8988T (cell line): ENCODE results near the gene NRF1.
"Not testable (repeated sequence)": the region's sequence is repeated elsewhere in the genome, so short reads cannot be mapped to it uniquely, and the experiment has no call there.

Experiments
- DNase-seq: peaks from one replicate; pipeline ENCODE4 v3.0.0; 2011

NRF1 gene

GRCh38 chr7:129607471-129608120 is 3.9 kb upstream of the NRF1 start:
- peak; percentile 70 for DNase-seq

GRCh38 chr7:129609666-129610065 is 1.9 kb upstream of the NRF1 start:
- DNase-seq = no peak

- DNase-seq = no peak
Observed at GRCh38 chr7:129610709-129611245, 743 bp upstream of the NRF1 start.

GRCh38 chr7:129612112-129613015 is 844 bp downstream of the NRF1 start:
- no peak for DNase-seq

- no peak for DNase-seq
Observed at GRCh38 chr7:129613016-129613337, 1.5 kb downstream of the NRF1 start.

- no peak for DNase-seq
Observed at GRCh38 chr7:129615018-129615417, 3.5 kb downstream of the NRF1 start.

- no peak for DNase-seq
Observed at GRCh38 chr7:129616530-129616929, 5.0 kb downstream of the NRF1 start.

- DNase-seq = no peak
Observed at GRCh38 chr7:129617178-129617577, 5.7 kb downstream of the NRF1 start.

GRCh38 chr7:129617652-129618051 is 6.1 kb downstream of the NRF1 start:
- no peak for DNase-seq

GRCh38 chr7:129626896-129627295 is 15.4 kb downstream of the NRF1 start:
- no peak for DNase-seq

- no peak for DNase-seq
Observed at GRCh38 chr7:129630341-129630740, 18.8 kb downstream of the NRF1 start.

- no peak for DNase-seq
Observed at GRCh38 chr7:129634361-129635034, 23.0 kb downstream of the NRF1 start.

- peak; percentile 10 for DNase-seq
Observed at GRCh38 chr7:129635300-129636029, 23.9 kb downstream of the NRF1 start.

- not testable (repeated sequence) for DNase-seq
Observed at GRCh38 chr7:129636030-129636550, 24.6 kb downstream of the NRF1 start.

- no peak for DNase-seq
Observed at GRCh38 chr7:129636641-129637040, 25.1 kb downstream of the NRF1 start.

- DNase-seq = no peak
Observed at GRCh38 chr7:129640400-129640799, 28.9 kb downstream of the NRF1 start.

GRCh38 chr7:129642871-129643549 is 31.5 kb downstream of the NRF1 start:
- DNase-seq = no peak

- no peak for DNase-seq
Observed at GRCh38 chr7:129643550-129644170, 32.1 kb downstream of the NRF1 start.

GRCh38 chr7:129644634-129645230 is 33.2 kb downstream of the NRF1 start:
- no peak for DNase-seq

- DNase-seq = no peak
Observed at GRCh38 chr7:129646369-129647021, 35.0 kb downstream of the NRF1 start.
